ENCODE measurements around the gene AMPH. TPM values are rescaled to one million over a fixed set of nuclear protein-coding genes. Genes with fewer than 3 reads are reported as not detected.

Gene AMPH
- total RNA-seq, 1 experiment from 2014 or later, result not detected

GRCh38 chr7:38512704-38513103 lies 118.5 kb downstream of the AMPH start:
- no peak overlapping the region for H3K4me3 ChIP-seq (ENCODE audit: low read length)
- no peaks in the 10 kb centered on the region for H3K9me2 ChIP-seq (replicated peaks; ENCODE audit: insufficient read depth, low read length)
- H4K20me1 ChIP-seq (ENCODE audit: insufficient read depth, low read depth, low read length), result no peaks in the 10 kb centered on the region
- H3K9ac ChIP-seq (ENCODE audit: low read length), result no peak overlapping the region
- H3K4me1 ChIP-seq (ENCODE audit: low read length), result no peaks in the 10 kb centered on the region
- H3K27ac ChIP-seq (ENCODE audit: low read length), result no peak overlapping the region
- H3K27me3 ChIP-seq (ENCODE audit: low read length), result no peaks in the 10 kb centered on the region
- no peaks in the 10 kb centered on the region for H3K9me3 ChIP-seq (ENCODE audit: low read length)
- no peaks in the 10 kb centered on the region for H3K36me3 ChIP-seq (ENCODE audit: insufficient read depth, low read length)
- no peaks in the 10 kb centered on the region for H3K79me2 ChIP-seq (ENCODE audit: low read length)
- no peak overlapping the region for H3K4me2 ChIP-seq (ENCODE audit: low read depth, low read length, poor library complexity, severe bottlenecking)
- H2AFZ ChIP-seq (ENCODE audit: low read length), result no peak overlapping the region
- DNase-seq, result no peak

- Histone ChIP-seq H3K27ac (ENCODE audit: low read length) (no peak overlapping the region), H3K27me3 (ENCODE audit: low read length) (no peaks in the 10 kb centered on the region), H2AFZ (ENCODE audit: low read length) (no peak overlapping the region), H3K4me3 (ENCODE audit: low read length) (no peak overlapping the region), H3K9me2 (replicated peaks; ENCODE audit: insufficient read depth, low read length) (no peaks in the 10 kb centered on the region), H3K9ac (ENCODE audit: low read length) (no peak overlapping the region), H3K4me2 (ENCODE audit: low read depth, low read length, poor library complexity, severe bottlenecking) (no peak overlapping the region), H3K9me3 (ENCODE audit: low read length) (no peaks in the 10 kb centered on the region), H3K4me1 (ENCODE audit: low read length) (no peaks in the 10 kb centered on the region), H4K20me1 (ENCODE audit: insufficient read depth, low read depth, low read length) (no peaks in the 10 kb centered on the region), H3K79me2 (ENCODE audit: low read length) (no peaks in the 10 kb centered on the region), H3K36me3 (ENCODE audit: insufficient read depth, low read length) (no peaks in the 10 kb centered on the region)
- no peak for DNase-seq
Observed at GRCh38 chr7:38512291-38512690, 118.9 kb downstream of the AMPH start.

GRCh38 chr7:38507384-38507783 lies 123.8 kb downstream of the AMPH start:
- Histone ChIP-seq H3K9me2 (replicated peaks; ENCODE audit: insufficient read depth, low read length) (no peaks in the 10 kb centered on the region), H3K4me2 (ENCODE audit: low read depth, low read length, poor library complexity, severe bottlenecking) (no peak overlapping the region), H3K27me3 (ENCODE audit: low read length) (no peaks in the 10 kb centered on the region), H3K4me1 (ENCODE audit: low read length) (no peaks in the 10 kb centered on the region), H4K20me1 (ENCODE audit: insufficient read depth, low read depth, low read length) (no peaks in the 10 kb centered on the region), H3K9ac (ENCODE audit: low read length) (no peak overlapping the region), H3K27ac (ENCODE audit: low read length) (no peak overlapping the region), H3K36me3 (ENCODE audit: insufficient read depth, low read length) (no peaks in the 10 kb centered on the region), H3K79me2 (ENCODE audit: low read length) (no peaks in the 10 kb centered on the region), H3K4me3 (ENCODE audit: low read length) (no peak overlapping the region), H2AFZ (ENCODE audit: low read length) (no peak overlapping the region), H3K9me3 (ENCODE audit: low read length) (no peaks in the 10 kb centered on the region)
- DNase-seq, result no peak

GRCh38 chr7:38506756-38507155 lies 124.4 kb downstream of the AMPH start:
- H3K4me3 ChIP-seq (ENCODE audit: low read length), result no peak overlapping the region
- no peak for DNase-seq
- H3K9me3 ChIP-seq (ENCODE audit: low read length), result no peaks in the 10 kb centered on the region
- no peak overlapping the region for H3K4me2 ChIP-seq (ENCODE audit: low read depth, low read length, poor library complexity, severe bottlenecking)
- H3K27me3 ChIP-seq (ENCODE audit: low read length), result no peaks in the 10 kb centered on the region
- no peaks in the 10 kb centered on the region for H3K4me1 ChIP-seq (ENCODE audit: low read length)
- no peak overlapping the region for H3K9ac ChIP-seq (ENCODE audit: low read length)
- H3K27ac ChIP-seq (ENCODE audit: low read length), result no peak overlapping the region
- H3K36me3 ChIP-seq (ENCODE audit: insufficient read depth, low read length), result no peaks in the 10 kb centered on the region
- H4K20me1 ChIP-seq (ENCODE audit: insufficient read depth, low read depth, low read length), result no peaks in the 10 kb centered on the region
- H3K79me2 ChIP-seq (ENCODE audit: low read length), result no peaks in the 10 kb centered on the region
- H3K9me2 ChIP-seq (replicated peaks; ENCODE audit: insufficient read depth, low read length), result no peaks in the 10 kb centered on the region
- H2AFZ ChIP-seq (ENCODE audit: low read length), result no peak overlapping the region

GRCh38 chr7:38506004-38506403 lies 125.2 kb downstream of the AMPH start:
- no peaks in the 10 kb centered on the region for H3K4me1 ChIP-seq (ENCODE audit: low read length)
- no peaks in the 10 kb centered on the region for H3K9me3 ChIP-seq (ENCODE audit: low read length)
- no peaks in the 10 kb centered on the region for H3K9me2 ChIP-seq (replicated peaks; ENCODE audit: insufficient read depth, low read length)
- no peaks in the 10 kb centered on the region for H3K27me3 ChIP-seq (ENCODE audit: low read length)
- no peaks in the 10 kb centered on the region for H3K79me2 ChIP-seq (ENCODE audit: low read length)
- H3K4me3 ChIP-seq (ENCODE audit: low read length), result no peak overlapping the region
- H4K20me1 ChIP-seq (ENCODE audit: insufficient read depth, low read depth, low read length), result no peaks in the 10 kb centered on the region
- H2AFZ ChIP-seq (ENCODE audit: low read length), result no peak overlapping the region
- no peak overlapping the region for H3K4me2 ChIP-seq (ENCODE audit: low read depth, low read length, poor library complexity, severe bottlenecking)
- no peak overlapping the region for H3K9ac ChIP-seq (ENCODE audit: low read length)
- H3K36me3 ChIP-seq (ENCODE audit: insufficient read depth, low read length), result no peaks in the 10 kb centered on the region
- no peak overlapping the region for H3K27ac ChIP-seq (ENCODE audit: low read length)
- DNase-seq, result no peak

- Histone ChIP-seq H3K36me3 (ENCODE audit: insufficient read depth, low read length) (no peaks in the 10 kb centered on the region), H3K27ac (ENCODE audit: low read length) (no peak overlapping the region), H2AFZ (ENCODE audit: low read length) (no peak overlapping the region), H3K9me3 (ENCODE audit: low read length) (no peaks in the 10 kb centered on the region), H3K79me2 (ENCODE audit: low read length) (no peaks in the 10 kb centered on the region), H3K9ac (ENCODE audit: low read length) (no peak overlapping the region), H3K4me2 (ENCODE audit: low read depth, low read length, poor library complexity, severe bottlenecking) (no peak overlapping the region), H3K9me2 (replicated peaks; ENCODE audit: insufficient read depth, low read length) (no peaks in the 10 kb centered on the region), H4K20me1 (ENCODE audit: insufficient read depth, low read depth, low read length) (no peaks in the 10 kb centered on the region), H3K27me3 (ENCODE audit: low read length) (no peaks in the 10 kb centered on the region), H3K4me3 (ENCODE audit: low read length) (no peak overlapping the region), H3K4me1 (ENCODE audit: low read length) (no peaks in the 10 kb centered on the region)
- no peak for DNase-seq
Observed at GRCh38 chr7:38504684-38505083, 126.5 kb downstream of the AMPH start.

GRCh38 chr7:38502848-38503247 lies 128.3 kb downstream of the AMPH start:
- H3K4me3 ChIP-seq (ENCODE audit: low read length), result no peak overlapping the region
- H3K9ac ChIP-seq (ENCODE audit: low read length), result no peak overlapping the region
- no peaks in the 10 kb centered on the region for H3K27me3 ChIP-seq (ENCODE audit: low read length)
- H3K9me2 ChIP-seq (replicated peaks; ENCODE audit: insufficient read depth, low read length), result no peaks in the 10 kb centered on the region
- H3K4me1 ChIP-seq (ENCODE audit: low read length), result no peaks in the 10 kb centered on the region
- no peaks in the 10 kb centered on the region for H4K20me1 ChIP-seq (ENCODE audit: insufficient read depth, low read depth, low read length)
- H3K79me2 ChIP-seq (ENCODE audit: low read length), result no peaks in the 10 kb centered on the region
- no peak overlapping the region for H3K4me2 ChIP-seq (ENCODE audit: low read depth, low read length, poor library complexity, severe bottlenecking)
- no peak overlapping the region for H2AFZ ChIP-seq (ENCODE audit: low read length)
- no peaks in the 10 kb centered on the region for H3K9me3 ChIP-seq (ENCODE audit: low read length)
- DNase-seq, result no peak
- no peak overlapping the region for H3K27ac ChIP-seq (ENCODE audit: low read length)
- H3K36me3 ChIP-seq (ENCODE audit: insufficient read depth, low read length), result no peaks in the 10 kb centered on the region

GRCh38 chr7:38502289-38502688 lies 128.9 kb downstream of the AMPH start:
- H3K79me2 ChIP-seq (ENCODE audit: low read length), result no peaks in the 10 kb centered on the region
- H4K20me1 ChIP-seq (ENCODE audit: insufficient read depth, low read depth, low read length), result no peaks in the 10 kb centered on the region
- no peaks in the 10 kb centered on the region for H3K27me3 ChIP-seq (ENCODE audit: low read length)
- H2AFZ ChIP-seq (ENCODE audit: low read length), result no peak overlapping the region
- no peaks in the 10 kb centered on the region for H3K9me3 ChIP-seq (ENCODE audit: low read length)
- no peaks in the 10 kb centered on the region for H3K9me2 ChIP-seq (replicated peaks; ENCODE audit: insufficient read depth, low read length)
- no peaks in the 10 kb centered on the region for H3K36me3 ChIP-seq (ENCODE audit: insufficient read depth, low read length)
- H3K9ac ChIP-seq (ENCODE audit: low read length), result no peak overlapping the region
- no peak for DNase-seq
- H3K27ac ChIP-seq (ENCODE audit: low read length), result no peak overlapping the region
- H3K4me3 ChIP-seq (ENCODE audit: low read length), result no peak overlapping the region
- no peaks in the 10 kb centered on the region for H3K4me1 ChIP-seq (ENCODE audit: low read length)
- H3K4me2 ChIP-seq (ENCODE audit: low read depth, low read length, poor library complexity, severe bottlenecking), result no peak overlapping the region

- H3K36me3 ChIP-seq (ENCODE audit: insufficient read depth, low read length), result no peaks in the 10 kb centered on the region
- no peak overlapping the region for H3K4me2 ChIP-seq (ENCODE audit: low read depth, low read length, poor library complexity, severe bottlenecking)
- no peak overlapping the region for H3K27ac ChIP-seq (ENCODE audit: low read length)
- H3K4me3 ChIP-seq (ENCODE audit: low read length), result no peak overlapping the region
- no peaks in the 10 kb centered on the region for H3K9me2 ChIP-seq (replicated peaks; ENCODE audit: insufficient read depth, low read length)
- no peaks in the 10 kb centered on the region for H4K20me1 ChIP-seq (ENCODE audit: insufficient read depth, low read depth, low read length)
- DNase-seq, result no peak
- no peaks in the 10 kb centered on the region for H3K79me2 ChIP-seq (ENCODE audit: low read length)
- no peaks in the 10 kb centered on the region for H3K4me1 ChIP-seq (ENCODE audit: low read length)
- H2AFZ ChIP-seq (ENCODE audit: low read length), result no peak overlapping the region
- no peaks in the 10 kb centered on the region for H3K27me3 ChIP-seq (ENCODE audit: low read length)
- H3K9ac ChIP-seq (ENCODE audit: low read length), result no peak overlapping the region
- H3K9me3 ChIP-seq (ENCODE audit: low read length), result no peaks in the 10 kb centered on the region
Observed at GRCh38 chr7:38492010-38492409, 139.2 kb downstream of the AMPH start.

Measured in Karpas-422 (cell line).